Osteoblast (primary cell): Measurements from ENCODE around the gene ANO7. TPM values are rescaled to one million over a fixed set of nuclear protein-coding genes. Genes with fewer than 3 reads are reported as not detected.
A peak's percentile ranks its signal among the peaks of the same experiment; 100 is the strongest.

ENCODE experiments used
- DNase-seq: peaks from one replicate; pipeline ENCODE4 v3.0.0; 2011; ENCODE audit warnings: low spot score, mixed read lengths; ENCODE audit not compliant: insufficient read length; ENCODE audit errors: missing footprints
- H2AFZ ChIP-seq: 2 replicates; pipeline ENCODE4 v1.6.0; 2011; ENCODE audit warnings: mild to moderate bottlenecking, low read length
- H3K27ac ChIP-seq: 2 replicates; pipeline ENCODE4 v1.5.1; 2011; ENCODE audit warnings: mild to moderate bottlenecking, low read depth, low read length, moderate library complexity
- H3K27me3 ChIP-seq: 2 replicates; pipeline ENCODE4 v1.6.0; 2012; ENCODE audit warnings: mild to moderate bottlenecking, control low read depth, inconsistent platforms, low read length, moderate library complexity; ENCODE audit not compliant: insufficient read depth
- H3K36me3 ChIP-seq: 2 replicates; pipeline ENCODE4 v1.5.1; 2011; ENCODE audit warnings: mild to moderate bottlenecking, low read length, control low read depth, moderate library complexity; ENCODE audit not compliant: insufficient read depth
- H3K4me1 ChIP-seq: 2 replicates; pipeline ENCODE4 v1.5.1; 2011; ENCODE audit warnings: mild to moderate bottlenecking, low read length, control low read depth, moderate library complexity; ENCODE audit not compliant: insufficient read depth
- H3K4me2 ChIP-seq: 2 replicates; pipeline ENCODE4 v1.6.0; 2011; ENCODE audit warnings: mild to moderate bottlenecking, low read length; ENCODE audit not compliant: insufficient read depth
- H3K4me3 ChIP-seq: fragments of 200-600 bp; sonication (generic); 3 replicates; pipeline ENCODE4 v1.5.1; 2012; ENCODE audit warnings: mild to moderate bottlenecking, low read length, inconsistent platforms; ENCODE audit not compliant: insufficient read depth
- H3K79me2 ChIP-seq: 2 replicates; pipeline ENCODE4 v1.6.0; 2012; ENCODE audit warnings: mild to moderate bottlenecking, low read length, control low read depth, inconsistent platforms; ENCODE audit not compliant: insufficient read depth
- H3K9me3 ChIP-seq: 2 replicates; pipeline ENCODE4 v1.5.1; 2011; ENCODE audit warnings: low read depth, low read length, control low read depth
- H4K20me1 ChIP-seq: 2 replicates; pipeline ENCODE4 v1.6.0; 2012; ENCODE audit warnings: mild to moderate bottlenecking, low read length, control low read depth; ENCODE audit not compliant: insufficient read depth
- total RNA-seq: library from RNA; depleted of rRNA; stranded (reverse); fragments of >200 nt; gene quantifications from 2 replicates; pipeline ENCODE4 v1.2.3, GENCODE V29; 2012
- TF ChIP-seq, protein P1 (sequence below): IDR thresholded peaks from 2 replicates; pipeline ENCODE4 v1.5.1; 2011; ENCODE audit warnings: mild to moderate bottlenecking, low read depth, low read length, moderate library complexity; ENCODE audit errors: extremely low read depth

Gene ANO7
- total RNA-seq, 1 donor: 1.8 TPM

- H3K4me2 ChIP-seq: peak overlapping the region; percentile 92
- peaks cover 54% of the 10 kb centered on the region for H3K36me3 ChIP-seq
- peak overlapping the region; percentile 21 for H3K27ac ChIP-seq
- no peak for DNase-seq
- H3K9me3 ChIP-seq: no peaks in the 10 kb centered on the region
- H3K79me2 ChIP-seq: peaks cover 93% of the 10 kb centered on the region
- H3K27me3 ChIP-seq: no peaks in the 10 kb centered on the region
- H2AFZ ChIP-seq: no peak overlapping the region
- no peak overlapping the region for H3K4me3 ChIP-seq
- peaks cover 41% of the 10 kb centered on the region for H3K4me1 ChIP-seq
- peaks cover 83% of the 10 kb centered on the region for H4K20me1 ChIP-seq
- TF ChIP-seq, protein P1, sequence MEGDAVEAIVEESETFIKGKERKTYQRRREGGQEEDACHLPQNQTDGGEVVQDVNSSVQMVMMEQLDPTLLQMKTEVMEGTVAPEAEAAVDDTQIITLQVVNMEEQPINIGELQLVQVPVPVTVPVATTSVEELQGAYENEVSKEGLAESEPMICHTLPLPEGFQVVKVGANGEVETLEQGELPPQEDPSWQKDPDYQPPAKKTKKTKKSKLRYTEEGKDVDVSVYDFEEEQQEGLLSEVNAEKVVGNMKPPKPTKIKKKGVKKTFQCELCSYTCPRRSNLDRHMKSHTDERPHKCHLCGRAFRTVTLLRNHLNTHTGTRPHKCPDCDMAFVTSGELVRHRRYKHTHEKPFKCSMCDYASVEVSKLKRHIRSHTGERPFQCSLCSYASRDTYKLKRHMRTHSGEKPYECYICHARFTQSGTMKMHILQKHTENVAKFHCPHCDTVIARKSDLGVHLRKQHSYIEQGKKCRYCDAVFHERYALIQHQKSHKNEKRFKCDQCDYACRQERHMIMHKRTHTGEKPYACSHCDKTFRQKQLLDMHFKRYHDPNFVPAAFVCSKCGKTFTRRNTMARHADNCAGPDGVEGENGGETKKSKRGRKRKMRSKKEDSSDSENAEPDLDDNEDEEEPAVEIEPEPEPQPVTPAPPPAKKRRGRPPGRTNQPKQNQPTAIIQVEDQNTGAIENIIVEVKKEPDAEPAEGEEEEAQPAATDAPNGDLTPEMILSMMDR: no peak
These were observed 79.8 kb downstream of the ANO7 start for GRCh38 chr2:241268306-241268705.

- Histone ChIP-seq H3K4me3 (peak overlapping the region; percentile 86), H3K4me2 (peak overlapping the region; percentile 92)
- peak; percentile 45 for DNase-seq
These were observed 80.4 kb downstream of the ANO7 start for GRCh38 chr2:241268716-241269445.

GRCh38 chr2:241269707-241270520 is 81.4 kb downstream of the ANO7 start:
- peak overlapping the region; percentile 86 for H3K4me3 ChIP-seq
- H3K9me3 ChIP-seq: no peaks in the 10 kb centered on the region
- H4K20me1 ChIP-seq: peaks cover 85% of the 10 kb centered on the region
- peak; percentile 69 for DNase-seq
- TF ChIP-seq, protein P1: no peak
- no peak overlapping the region for H2AFZ ChIP-seq
- H3K4me2 ChIP-seq: peak overlapping the region; percentile 92
- H3K4me1 ChIP-seq: peaks cover 42% of the 10 kb centered on the region
- H3K27me3 ChIP-seq: no peaks in the 10 kb centered on the region
- peak overlapping the region; percentile 61 for H3K27ac ChIP-seq
- H3K36me3 ChIP-seq: peaks cover 40% of the 10 kb centered on the region
- peaks cover 96% of the 10 kb centered on the region for H3K79me2 ChIP-seq

More at GRCh38 chr2:241268716-241269445, 80.4 kb downstream of the ANO7 start:
- Histone ChIP-seq H3K9me3 (no peaks in the 10 kb centered on the region), H3K36me3 (peaks cover 49% of the 10 kb centered on the region), H4K20me1 (peaks cover 83% of the 10 kb centered on the region), H3K79me2 (peaks cover 93% of the 10 kb centered on the region), H3K27me3 (no peaks in the 10 kb centered on the region), H2AFZ (no peak overlapping the region), H3K4me1 (peaks cover 42% of the 10 kb centered on the region), H3K27ac (peak overlapping the region; percentile 21)
- TF ChIP-seq, protein P1: peak; percentile 7

- H2AFZ ChIP-seq: no peak overlapping the region
- peaks cover 34% of the 10 kb centered on the region for H3K36me3 ChIP-seq
- peak; percentile 5 for DNase-seq
- peak overlapping the region; percentile 92 for H3K4me2 ChIP-seq
- H3K4me1 ChIP-seq: peaks cover 42% of the 10 kb centered on the region
- peaks cover 96% of the 10 kb centered on the region for H3K79me2 ChIP-seq
- peaks cover 81% of the 10 kb centered on the region for H4K20me1 ChIP-seq
- peak overlapping the region; percentile 86 for H3K4me3 ChIP-seq
- H3K9me3 ChIP-seq: no peaks in the 10 kb centered on the region
- H3K27ac ChIP-seq: peak overlapping the region; percentile 61
- H3K27me3 ChIP-seq: no peaks in the 10 kb centered on the region
- TF ChIP-seq, protein P1: no peak
These were observed 82.1 kb downstream of the ANO7 start for GRCh38 chr2:241270531-241270930.
